Activated naive CD8-positive, alpha-beta T cell treated with anti-CD3 and anti-CD28 coated beads, Interleukin-2, amount 10 ng/mL, durations not matched to agents 7 days and 5 days (primary cell): ENCODE data around the gene TAC3. TPM values are rescaled to one million over a fixed set of nuclear protein-coding genes. Genes with fewer than 3 reads are reported as not detected.
"Not testable (repeated sequence)": the region's sequence is repeated elsewhere in the genome, so short reads cannot be mapped to it uniquely, and the experiment has no call there.

Source experiments
- ATAC-seq: fragments of 150-1000 bp; cut with Tn5 transposase; one replicate; pipeline ENCODE4 v1.10.0; 2021; ENCODE audit warnings: low read depth, moderate library complexity
- POLR2A ChIA-PET: fragments of 350-600 bp; sonication (Branson Sonifier 250); formaldehyde crosslinking; loops from one replicate; lab custom pipeline; 2021; ENCODE audit warnings: antibody characterized with exemption; lab: Charles Lee
- DNase-seq: peaks from one replicate; pipeline ENCODE4 v3.0.0; 2021
- H3K27ac Mint-ChIP-seq: one replicate; pipeline ENCODE4 v1.8.0; 2022; ENCODE audit warnings: mild to moderate bottlenecking, mixed read lengths
- H3K27me3 Mint-ChIP-seq: one replicate; pipeline ENCODE4 v1.8.0; 2022; ENCODE audit warnings: mild to moderate bottlenecking, moderate library complexity, mixed read lengths
- H3K36me3 Mint-ChIP-seq: one replicate; pipeline ENCODE4 v1.8.0; 2021; ENCODE audit warnings: mild to moderate bottlenecking, mixed read lengths
- H3K4me1 Mint-ChIP-seq: one replicate; pipeline ENCODE4 v1.8.0; 2021; ENCODE audit warnings: mixed read lengths
- H3K4me3 Mint-ChIP-seq: one replicate; pipeline ENCODE4 v1.8.0; 2022; ENCODE audit warnings: mild to moderate bottlenecking, moderate library complexity, mixed read lengths
- H3K9me3 Mint-ChIP-seq: one replicate; pipeline ENCODE4 v1.8.0; 2021; ENCODE audit warnings: mixed read lengths
- total RNA-seq, 2 experiments: library from RNA; stranded (reverse); gene quantifications; one replicate each; pipeline ENCODE4 v1.2.3, GENCODE V29; 2021

TAC3 gene
- total RNA-seq, 2 experiments from 2014 or later, result 0.34 to 0.53 TPM

DNA sequence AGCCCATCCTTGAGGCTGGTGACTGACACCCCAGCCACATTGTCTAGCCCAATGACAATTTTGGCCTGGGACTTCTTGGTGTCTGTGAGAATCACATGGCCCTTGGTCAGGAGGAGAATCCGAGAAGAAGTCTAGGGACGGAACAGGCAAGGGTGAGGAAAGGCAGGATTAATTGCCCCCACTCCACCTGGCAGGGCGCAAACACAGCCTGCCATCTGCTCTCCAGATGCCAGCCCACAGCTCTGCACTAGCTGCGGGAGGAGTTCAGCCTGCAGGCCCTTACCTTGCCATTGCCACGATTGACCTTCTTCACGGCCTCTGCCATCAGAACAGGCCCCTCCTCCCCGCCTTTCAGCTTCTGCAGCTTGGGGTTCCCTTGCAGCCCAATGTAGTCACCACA is 13.1 kb upstream of the TAC3 start:
- Mint-ChIP-seq H3K36me3 (peaks cover 2% of the 10 kb centered on the region), H3K27ac (no peak overlapping the region)

DNA sequence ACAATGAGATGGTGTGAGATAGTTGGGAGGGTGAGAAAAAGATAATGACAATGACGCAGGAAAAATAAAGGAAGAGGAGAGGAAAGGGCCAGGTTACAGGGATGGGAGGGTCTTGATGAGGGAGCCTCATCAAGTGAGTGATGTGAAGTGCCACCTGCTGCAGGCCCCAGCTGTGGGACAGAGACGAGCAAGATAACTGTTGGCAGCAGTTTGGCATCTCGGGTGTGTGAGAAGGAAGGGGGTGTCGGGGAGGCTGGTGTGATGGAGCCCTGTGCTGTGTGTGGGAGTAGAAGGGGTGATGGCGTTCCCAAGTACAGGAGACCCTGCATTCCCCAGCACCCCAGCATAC is 11.4 kb upstream of the TAC3 start:
- no peaks in the 10 kb centered on the region for H3K9me3 Mint-ChIP-seq
- ATAC-seq (no peak), DNase-seq (no peak)
- H3K36me3 Mint-ChIP-seq, result no peaks in the 10 kb centered on the region
- no peaks in the 10 kb centered on the region for H3K27me3 Mint-ChIP-seq
- H3K27ac Mint-ChIP-seq, result peak overlapping the region; percentile 52
- H3K4me3 Mint-ChIP-seq, result no peak overlapping the region
- H3K4me1 Mint-ChIP-seq, result peaks cover 30% of the 10 kb centered on the region
- POLR2A ChIA-PET, result interaction anchor here (1.0 to 1.7 kb wide), 3 partner anchors 20 to 84 kb away, joined by 4 to 5 read pairs (median 4); no protein-coding TSS in a partner anchor

More for the DNA sequence above, 13.1 kb upstream of the TAC3 start:
- no peak for ATAC-seq
- DNase-seq, result no peak
- H3K4me3 Mint-ChIP-seq, result no peak overlapping the region
- H3K27me3 Mint-ChIP-seq, result no peaks in the 10 kb centered on the region
- no peaks in the 10 kb centered on the region for H3K9me3 Mint-ChIP-seq
- POLR2A ChIA-PET, result no interaction called here
- peaks cover 30% of the 10 kb centered on the region for H3K4me1 Mint-ChIP-seq

DNA sequence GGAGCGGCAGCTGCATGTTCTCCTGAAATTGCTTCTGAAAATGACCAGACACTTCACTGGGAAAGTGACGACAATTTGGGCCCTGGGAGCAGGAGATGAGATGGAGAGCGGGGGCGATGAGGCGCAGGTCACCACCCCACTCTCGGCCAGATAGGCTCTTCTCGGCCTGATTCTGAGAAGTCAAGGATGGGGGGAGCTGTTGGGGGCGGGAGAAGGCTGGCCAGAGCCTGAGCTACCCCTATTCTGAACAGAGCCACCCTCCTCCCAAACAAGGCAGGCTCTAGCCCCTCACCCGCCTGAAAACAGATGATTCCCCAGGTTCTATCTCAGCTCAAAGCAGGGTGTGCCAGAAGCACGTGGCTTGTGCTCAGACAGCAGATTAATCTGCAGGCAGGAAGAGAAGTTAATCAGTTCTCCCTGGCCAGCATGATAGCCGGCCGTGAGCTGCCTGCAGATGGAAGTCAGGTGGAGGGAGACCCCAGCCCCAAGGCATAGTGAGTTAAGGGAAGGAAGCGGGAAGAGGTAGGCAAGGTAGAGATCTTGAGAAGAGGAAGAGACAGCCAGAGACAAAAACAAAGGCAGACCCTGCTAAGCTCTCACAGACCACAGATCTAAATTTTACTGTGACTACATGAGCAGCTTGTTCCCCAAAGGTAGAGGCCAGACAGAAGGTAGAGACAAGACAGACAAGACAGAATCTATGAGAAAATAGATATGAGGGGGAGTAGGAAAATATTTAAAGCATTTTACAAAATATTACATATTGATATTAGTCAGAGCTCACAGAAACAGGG is 10.9 kb upstream of the TAC3 start:
- H3K9me3 Mint-ChIP-seq, result no peaks in the 10 kb centered on the region
- ATAC-seq, result no peak
- no peaks in the 10 kb centered on the region for H3K27me3 Mint-ChIP-seq
- no peaks in the 10 kb centered on the region for H3K36me3 Mint-ChIP-seq
- no peak for DNase-seq
- H3K27ac Mint-ChIP-seq, result peak overlapping the region; percentile 52
- no peak overlapping the region for H3K4me3 Mint-ChIP-seq
- H3K4me1 Mint-ChIP-seq, result peaks cover 30% of the 10 kb centered on the region
- POLR2A ChIA-PET, result interaction anchor here (1.0 to 1.7 kb wide), 3 partner anchors 21 to 84 kb away, joined by 4 to 5 read pairs (median 4); no protein-coding TSS in a partner anchor

DNA sequence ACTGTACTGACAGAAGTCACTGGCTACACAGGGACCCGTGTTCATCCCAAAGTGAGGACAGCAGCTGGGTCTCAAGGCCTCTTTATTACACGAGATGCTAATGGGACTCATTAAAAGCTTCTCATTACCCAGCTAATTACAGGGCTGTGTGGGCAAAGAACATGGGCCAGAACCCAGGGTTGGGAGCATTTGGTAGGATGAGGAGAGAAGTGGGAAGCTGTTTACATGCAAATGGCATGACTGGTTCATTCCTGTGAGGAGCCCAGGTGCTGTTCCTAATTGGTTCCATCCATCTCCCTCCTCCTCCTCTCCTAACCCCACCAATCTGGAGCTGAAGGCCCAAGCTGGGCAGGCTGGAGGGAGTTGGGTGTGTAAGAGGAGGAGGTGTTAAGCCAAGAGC is 8.9 kb upstream of the TAC3 start:
- Mint-ChIP-seq H3K27ac (no peak overlapping the region), H3K36me3 (no peaks in the 10 kb centered on the region), H3K9me3 (no peaks in the 10 kb centered on the region), H3K4me3 (no peak overlapping the region), H3K4me1 (peaks cover 17% of the 10 kb centered on the region), H3K27me3 (no peaks in the 10 kb centered on the region)
- POLR2A ChIA-PET, result no interaction called here
- no peak for ATAC-seq
- no peak for DNase-seq

DNA sequence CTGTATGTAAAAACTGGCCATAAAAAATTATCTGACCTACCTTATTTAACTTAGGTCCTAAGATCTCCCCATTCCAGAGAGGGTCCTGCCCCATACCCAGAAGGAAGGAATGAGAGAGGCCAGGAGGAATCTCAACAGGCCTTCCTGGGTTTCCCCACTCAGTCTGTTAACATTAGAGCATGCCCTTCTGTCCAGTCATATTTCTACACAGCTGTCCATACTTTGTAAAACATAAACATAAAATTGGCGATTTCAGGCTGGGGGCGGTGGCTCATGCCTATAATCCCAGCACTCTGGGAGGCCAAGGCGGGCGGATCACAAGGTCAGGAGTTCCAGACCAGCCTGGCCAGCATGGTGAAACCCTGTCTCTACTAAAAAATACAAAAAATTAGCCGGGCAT is 6.0 kb upstream of the TAC3 start:
- H3K36me3 Mint-ChIP-seq, ATAC-seq, H3K27me3 Mint-ChIP-seq, H3K9me3 Mint-ChIP-seq, H3K4me3 Mint-ChIP-seq, H3K27ac Mint-ChIP-seq, DNase-seq, H3K4me1 Mint-ChIP-seq, POLR2A ChIA-PET: not testable (repeated sequence)

DNA sequence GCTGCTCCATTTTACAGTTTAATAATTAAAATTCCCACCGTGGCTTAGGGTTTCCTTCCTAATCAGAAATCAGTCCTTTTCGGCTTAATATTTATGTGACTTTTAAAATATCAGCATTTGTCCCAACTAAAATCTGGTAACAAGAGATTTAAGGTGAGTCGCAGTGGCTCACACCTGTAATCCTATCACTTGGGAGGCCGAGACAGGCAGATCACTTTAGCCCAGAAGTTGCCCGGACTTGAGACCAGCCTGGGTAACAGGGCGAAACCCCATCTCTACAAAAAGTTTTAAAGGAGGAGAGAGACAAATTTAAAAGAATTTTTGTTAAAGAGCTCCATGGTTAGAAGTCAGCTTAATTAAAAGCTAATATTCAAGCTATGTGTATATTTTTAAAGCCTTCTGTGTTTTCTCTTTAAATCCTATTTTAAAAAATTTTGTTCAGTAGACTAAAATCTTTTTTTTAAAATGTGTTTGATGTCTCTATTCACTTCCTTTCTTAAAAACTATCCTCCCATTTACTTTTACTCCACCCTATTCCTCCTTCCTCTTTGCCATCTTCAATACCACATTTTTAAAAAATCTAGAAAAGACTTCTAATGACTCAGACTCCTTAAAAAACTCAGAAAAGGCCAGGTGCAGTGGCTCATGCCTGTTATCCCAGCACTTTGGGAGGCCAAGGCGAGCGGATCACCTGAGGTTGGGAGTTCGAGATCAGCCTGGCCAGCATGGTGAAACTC is 3.8 kb upstream of the TAC3 start:
- ATAC-seq, result no peak
- Mint-ChIP-seq H3K27me3 (peaks cover 1% of the 10 kb centered on the region), H3K27ac (no peak overlapping the region), H3K36me3 (no peaks in the 10 kb centered on the region), H3K4me3 (no peak overlapping the region), H3K4me1 (peaks cover 4% of the 10 kb centered on the region), H3K9me3 (no peaks in the 10 kb centered on the region)
- DNase-seq, result no peak
- POLR2A ChIA-PET, result interaction anchor here (0.9 kb wide), 1 partner anchor 21 kb away, joined by 3 read pairs; no protein-coding TSS in a partner anchor

DNA sequence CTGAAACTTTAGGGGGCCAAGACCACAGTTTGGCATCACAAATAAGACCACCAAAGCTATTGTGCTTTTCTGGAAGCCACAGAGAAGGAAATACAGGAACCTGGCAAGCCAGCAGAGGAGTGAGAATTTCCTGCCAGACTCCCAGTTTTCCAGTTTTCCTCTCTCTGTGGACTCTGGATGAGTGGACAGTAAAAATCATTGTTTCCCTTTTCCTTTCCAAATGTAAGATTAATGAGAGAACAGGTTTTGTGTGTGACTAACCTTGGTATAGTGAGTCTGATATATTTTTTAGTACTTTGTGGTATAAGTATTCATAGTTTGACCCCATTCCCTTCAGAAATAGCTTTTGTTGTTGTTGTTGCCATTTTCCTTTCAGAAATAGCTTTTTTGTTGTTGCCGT is 2.6 kb upstream of the TAC3 start:
- Mint-ChIP-seq H3K36me3 (no peaks in the 10 kb centered on the region), H3K4me1 (peaks cover 4% of the 10 kb centered on the region), H3K9me3 (no peaks in the 10 kb centered on the region), H3K27ac (no peak overlapping the region), H3K27me3 (peaks cover 10% of the 10 kb centered on the region), H3K4me3 (no peak overlapping the region)
- DNase-seq (no peak), ATAC-seq (no peak)
- POLR2A ChIA-PET, result interaction anchor here (0.5 kb wide), 1 partner anchor 267 kb away, joined by 4 read pairs; no protein-coding TSS in a partner anchor

DNA sequence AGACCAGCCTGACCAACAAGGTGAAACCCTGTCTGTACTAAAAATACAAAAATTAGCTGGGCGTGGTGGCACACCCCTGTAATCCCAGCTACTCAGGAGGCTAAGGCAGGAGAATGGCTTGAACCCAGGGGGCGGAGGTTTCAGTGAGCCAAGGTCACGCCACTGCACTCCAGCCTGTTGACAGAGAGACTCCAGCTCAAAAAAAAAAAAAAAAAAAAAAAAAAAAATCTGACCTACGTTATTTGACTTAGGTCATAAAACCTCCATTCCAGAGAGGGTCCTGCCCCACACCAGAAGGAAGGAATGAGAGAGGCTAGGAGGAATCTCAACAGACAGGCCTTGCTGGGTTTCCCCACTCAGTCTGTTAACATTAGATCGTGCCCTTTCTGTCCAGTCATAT is 2.0 kb upstream of the TAC3 start:
- DNase-seq, H3K4me3 Mint-ChIP-seq, H3K36me3 Mint-ChIP-seq, H3K4me1 Mint-ChIP-seq, H3K27ac Mint-ChIP-seq, H3K9me3 Mint-ChIP-seq, ATAC-seq: not testable (repeated sequence)
- peaks cover 13% of the 10 kb centered on the region for H3K27me3 Mint-ChIP-seq
- POLR2A ChIA-PET, result interaction anchor here (0.6 to 0.7 kb wide), 3 partner anchors 39 to 292 kb away, joined by 3 to 6 read pairs (median 3); no protein-coding TSS in a partner anchor

DNA sequence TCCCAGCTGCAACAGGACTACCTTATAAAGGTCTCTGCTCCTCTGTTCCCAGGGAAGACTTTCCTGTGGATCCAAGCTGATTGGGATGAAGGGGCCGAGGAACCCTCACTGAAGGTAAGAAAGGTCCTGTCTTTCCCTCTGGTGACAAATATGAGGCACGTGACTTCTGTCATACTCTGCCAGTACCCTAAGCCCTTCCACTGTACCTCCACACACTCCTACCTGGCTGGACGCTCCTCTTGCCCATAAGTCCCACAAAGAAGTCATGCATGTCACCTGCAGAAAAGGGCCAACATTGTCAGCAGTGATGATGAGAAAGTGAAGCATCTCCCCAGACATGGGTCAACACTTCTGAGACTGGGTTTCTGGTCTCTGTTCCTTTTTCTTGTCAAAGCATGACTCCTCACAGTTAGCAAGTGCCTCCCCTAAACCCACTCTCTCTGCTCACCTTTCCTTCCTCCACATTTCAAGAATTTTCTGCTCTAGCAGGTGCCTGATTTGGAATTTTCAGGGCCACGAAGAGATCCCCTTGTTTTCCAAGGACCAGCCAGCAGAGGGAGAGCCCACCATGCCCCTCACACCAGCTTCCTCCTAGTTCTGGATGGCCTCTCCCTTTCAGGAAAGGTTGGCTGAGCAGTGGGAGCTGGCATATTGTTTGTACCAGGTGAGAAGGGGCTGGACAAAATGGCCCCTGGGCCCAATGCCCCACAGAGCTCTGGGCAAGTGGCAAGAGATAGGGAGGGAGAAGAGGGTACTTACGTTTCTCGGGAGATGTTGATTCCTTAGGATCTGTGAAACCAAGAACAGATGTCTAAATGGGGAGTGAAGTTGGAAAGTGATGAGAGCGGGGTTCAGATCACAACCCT is 3.5 kb downstream of the TAC3 start:
- peaks cover 33% of the 10 kb centered on the region for H3K4me1 Mint-ChIP-seq
- H3K36me3 Mint-ChIP-seq, result no peaks in the 10 kb centered on the region
- H3K27me3 Mint-ChIP-seq, result peaks cover 13% of the 10 kb centered on the region
- POLR2A ChIA-PET, result interaction anchor here (1.4 to 3.5 kb wide), 3 partner anchors 34 to 98 kb away, joined by 5 to 37 read pairs (median 6); partner anchors contain the start of gene STAT6
- no peaks in the 10 kb centered on the region for H3K9me3 Mint-ChIP-seq
- peak overlapping the region; percentile 40 for H3K27ac Mint-ChIP-seq
- ATAC-seq (no peak), DNase-seq (no peak)
- no peak overlapping the region for H3K4me3 Mint-ChIP-seq

DNA sequence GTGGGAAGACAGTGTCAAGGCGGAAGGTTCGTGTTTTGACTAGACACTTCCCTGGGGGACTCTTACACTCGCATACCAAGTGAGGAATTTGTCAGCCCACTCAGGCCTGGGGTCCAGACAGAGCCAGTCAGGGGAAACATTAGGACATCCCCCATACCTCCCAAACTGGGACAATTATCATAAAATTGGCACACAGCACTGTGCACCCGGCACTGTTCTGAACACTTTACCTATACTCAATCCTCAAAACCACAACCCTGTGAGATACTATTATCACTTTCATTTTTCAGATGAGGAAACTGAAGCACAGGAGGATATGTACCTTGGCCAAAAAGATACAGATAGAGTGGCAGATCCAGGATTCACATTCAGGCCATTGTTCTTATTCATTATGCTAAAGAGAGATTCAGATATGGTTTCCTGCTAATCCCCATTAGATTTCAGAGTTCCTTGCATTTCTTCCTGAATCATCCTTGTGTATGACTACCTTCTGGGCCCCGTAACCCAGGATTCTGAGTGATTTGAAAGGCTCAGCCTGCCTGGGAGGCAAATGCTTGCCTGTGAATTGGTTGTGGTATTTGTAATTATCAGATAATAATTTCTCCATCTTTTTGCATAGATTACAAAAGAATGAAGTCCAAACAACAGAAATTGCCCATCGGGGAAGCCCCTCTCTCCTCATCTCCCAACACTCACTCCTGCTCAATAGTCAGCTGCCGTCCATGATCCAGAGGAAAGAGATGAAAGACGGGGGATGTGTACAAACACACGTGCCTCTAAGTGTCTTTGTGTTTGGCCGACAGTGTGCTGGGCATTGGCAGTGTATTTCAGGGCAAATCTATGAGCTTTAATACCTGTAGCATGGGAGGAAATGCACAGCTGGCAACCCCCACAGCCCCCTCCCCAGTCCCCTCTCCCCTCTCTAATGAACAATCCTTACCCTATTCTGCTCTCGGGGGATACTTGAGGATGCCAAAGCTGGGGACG is 4.6 kb downstream of the TAC3 start:
- DNase-seq (peak; percentile 44), ATAC-seq (peak; percentile 84)
- Mint-ChIP-seq H3K4me3 (peak overlapping the region; percentile 47), H3K9me3 (no peaks in the 10 kb centered on the region), H3K27me3 (peaks cover 13% of the 10 kb centered on the region), H3K36me3 (no peaks in the 10 kb centered on the region), H3K4me1 (peaks cover 40% of the 10 kb centered on the region), H3K27ac (peak overlapping the region; percentile 86)
- POLR2A ChIA-PET, result interaction anchor here (1.4 to 3.5 kb wide), 3 partner anchors 35 to 100 kb away, joined by 5 to 37 read pairs (median 6); partner anchors contain the start of gene STAT6

DNA sequence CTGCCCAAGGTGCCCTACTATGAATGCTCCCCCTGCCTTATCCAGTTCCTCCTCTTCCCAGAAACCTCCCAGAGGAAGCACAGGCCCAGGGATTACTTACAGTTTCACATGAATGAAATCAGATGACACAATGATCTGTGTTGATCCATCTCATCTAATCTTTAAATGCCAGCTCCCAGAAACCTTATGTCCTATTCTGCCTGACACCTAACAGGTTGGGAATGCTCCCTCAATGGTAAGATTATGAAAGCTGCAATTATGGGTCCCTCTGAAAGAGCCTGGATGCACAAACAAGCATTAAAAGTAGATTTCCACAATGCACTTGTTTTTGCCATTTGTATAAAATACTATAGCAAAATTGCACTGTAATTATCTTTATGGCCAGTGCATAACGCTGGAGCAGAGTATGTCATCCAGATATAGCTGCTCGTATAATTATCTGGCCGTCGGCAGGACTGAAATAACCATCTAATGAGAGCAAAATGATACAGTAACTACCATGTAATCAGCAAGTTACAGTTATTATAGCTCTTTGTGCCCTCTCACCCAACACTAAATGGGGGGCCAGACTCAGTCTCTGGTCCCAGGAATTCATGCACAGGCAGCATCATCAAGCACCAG is 5.6 kb downstream of the TAC3 start:
- H3K4me1 Mint-ChIP-seq, result peaks cover 41% of the 10 kb centered on the region
- H3K27ac Mint-ChIP-seq, result no peak overlapping the region
- H3K36me3 Mint-ChIP-seq, result no peaks in the 10 kb centered on the region
- no peaks in the 10 kb centered on the region for H3K9me3 Mint-ChIP-seq
- H3K4me3 Mint-ChIP-seq, result no peak overlapping the region
- ATAC-seq, result no peak
- H3K27me3 Mint-ChIP-seq, result peaks cover 13% of the 10 kb centered on the region
- POLR2A ChIA-PET, result interaction anchor here (3.5 kb wide), 1 partner anchor 101 kb away, joined by 37 read pairs; the partner anchor contains the start of gene STAT6
- no peak for DNase-seq
